GM18507 (cell line): ENCODE data around the gene IGFL1.
"Not testable (repeated sequence)": the region's sequence is repeated elsewhere in the genome, so short reads cannot be mapped to it uniquely, and the experiment has no call there.

Source experiments
- DNase-seq: peaks from one replicate; pipeline ENCODE4 v3.0.0; 2011; ENCODE audit warnings: low read depth; ENCODE audit not compliant: insufficient read length; ENCODE audit errors: extremely low spot score
- FAIRE-seq: peaks from 2 replicates; lab custom pipeline; 2011; peaks lifted over from hg19 to GRCh38; lab: Jason Lieb, UNC

Gene IGFL1

DNA sequence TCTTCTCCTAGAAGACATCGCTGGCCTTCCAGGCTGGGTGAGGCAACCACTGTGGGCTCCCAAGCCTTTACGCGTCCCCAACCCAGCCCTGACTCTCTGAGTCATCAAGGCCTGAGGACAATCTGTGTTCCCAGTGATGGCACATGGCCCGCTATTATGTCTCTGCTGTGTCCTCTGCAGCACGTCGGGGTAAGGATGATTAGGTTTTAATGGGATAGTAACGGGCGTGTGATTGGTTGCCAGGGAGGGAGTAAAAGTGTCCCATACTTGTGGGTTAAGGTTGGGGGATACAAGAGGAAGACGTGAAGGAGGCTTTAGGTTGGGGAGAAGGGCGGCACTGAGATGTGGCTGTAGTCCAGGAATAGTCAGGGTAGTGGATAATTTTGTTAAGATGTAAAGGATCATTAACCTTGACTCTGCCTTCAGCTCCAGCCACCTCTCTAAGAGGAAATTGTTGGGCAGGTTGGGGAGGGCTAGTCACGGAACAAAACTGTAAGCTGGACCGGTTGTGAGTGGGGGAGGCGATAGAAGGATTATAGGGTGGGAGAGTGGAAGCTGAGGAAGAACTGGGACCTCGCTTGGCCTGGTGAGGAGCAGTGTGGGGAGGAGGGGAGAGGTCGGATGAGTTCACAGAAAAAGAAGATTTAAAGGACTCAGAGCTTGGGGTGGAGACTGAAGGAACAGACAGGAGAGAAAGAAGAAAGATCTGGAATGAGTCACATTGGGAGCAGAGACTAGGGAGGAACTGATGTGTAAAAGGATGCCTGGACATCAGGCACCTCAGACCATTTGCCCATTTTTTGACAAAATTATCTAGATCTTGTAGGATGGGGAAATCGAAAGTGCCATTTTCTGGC lies 27.9 kb upstream of the IGFL1 start:
- FAIRE-seq = no peak

GRCh38 chr19:46202426-46202825 lies 27.1 kb upstream of the IGFL1 start:
- DNase-seq (no peak), FAIRE-seq (no peak)

More for the DNA sequence above, 27.9 kb upstream of the IGFL1 start:
- no peak for DNase-seq

DNA sequence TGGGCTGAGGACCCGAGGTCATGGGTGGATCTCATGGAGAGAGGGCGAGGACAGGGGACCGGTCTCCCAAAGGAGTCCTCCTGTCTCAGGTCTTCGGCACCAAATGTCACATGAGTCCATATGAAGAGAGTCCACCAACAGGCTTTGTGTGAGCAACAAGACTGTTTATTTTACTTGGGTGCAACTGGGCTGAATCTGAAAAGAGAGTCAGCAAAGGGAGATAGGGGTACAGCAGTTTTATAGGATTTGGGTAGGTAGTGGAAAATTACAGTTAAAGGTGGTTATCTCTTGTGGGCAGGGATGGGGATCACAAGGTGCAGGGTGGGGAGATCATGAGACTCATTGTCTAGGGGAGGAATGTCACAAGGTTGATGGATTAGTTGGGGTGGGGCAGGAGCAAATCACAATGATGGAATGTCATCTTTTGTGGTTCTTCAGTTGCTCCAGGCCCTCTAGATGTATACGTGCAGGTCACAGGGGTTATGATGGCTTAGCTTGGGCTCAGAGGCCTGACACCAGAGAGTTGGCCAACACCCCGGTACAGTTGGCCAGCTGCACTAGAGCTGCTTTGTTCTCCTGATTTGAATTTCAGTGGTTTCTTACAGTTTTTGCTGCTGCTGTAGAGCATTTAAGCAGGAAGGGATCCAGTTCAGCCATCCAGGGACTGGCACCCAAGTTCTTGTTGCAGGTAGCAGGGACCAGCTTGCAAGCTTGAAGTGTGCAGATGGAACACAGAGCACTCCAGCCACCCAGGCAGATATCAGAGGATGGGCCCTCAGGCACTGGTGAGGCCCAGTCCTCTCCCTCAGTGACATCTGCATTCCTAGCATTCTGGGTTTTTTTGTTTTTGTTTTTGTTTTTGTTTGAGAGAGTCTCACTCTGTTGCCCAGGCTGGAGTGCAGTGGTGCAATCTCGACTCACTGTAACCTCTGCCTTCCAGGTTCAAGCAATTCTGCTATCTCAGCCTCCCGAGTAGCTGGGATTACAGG lies 26.4 kb upstream of the IGFL1 start:
- FAIRE-seq = no peak
- DNase-seq = no peak

GRCh38 chr19:46204008-46204407 lies 25.5 kb upstream of the IGFL1 start:
- no peak for FAIRE-seq
- DNase-seq = no peak

DNA sequence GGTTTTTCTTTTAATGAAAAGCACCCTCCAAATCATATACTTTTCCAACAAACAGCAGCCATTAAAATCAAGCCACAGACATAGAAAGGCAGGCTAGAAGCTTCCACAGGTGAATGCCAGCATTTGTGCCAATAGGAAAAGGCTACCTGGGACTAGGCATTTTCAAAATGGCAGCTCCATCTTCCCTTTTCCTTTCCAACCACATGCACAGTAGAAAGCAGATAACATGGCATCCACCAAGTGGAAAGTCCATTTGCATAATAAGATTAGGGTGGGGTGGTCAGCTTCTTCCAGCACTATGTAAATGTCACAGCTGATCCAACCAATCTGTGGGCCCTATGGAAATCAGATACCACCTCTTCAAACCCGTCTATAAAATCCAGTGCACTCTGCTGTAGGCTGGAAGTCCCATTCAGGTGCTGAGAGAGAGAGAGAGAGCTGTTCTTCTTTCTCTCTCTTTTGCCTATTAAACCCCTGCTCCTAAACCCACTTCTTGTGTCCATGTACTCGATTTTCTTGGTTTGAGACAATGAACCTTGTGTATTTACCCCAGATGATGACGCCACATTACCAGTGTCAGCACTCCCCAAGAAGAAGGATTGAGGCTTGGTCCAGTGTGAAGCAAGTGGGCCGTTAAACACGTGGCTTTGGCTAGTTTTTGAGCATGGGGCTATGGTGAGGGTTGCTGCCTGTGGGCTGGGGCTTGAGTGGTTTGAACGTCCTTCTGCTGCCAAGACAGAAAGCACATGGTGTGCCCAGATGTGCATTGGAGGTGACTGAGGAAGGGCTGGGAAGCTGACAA lies 24.2 kb upstream of the IGFL1 start:
- FAIRE-seq (no peak), DNase-seq (no peak)

DNA sequence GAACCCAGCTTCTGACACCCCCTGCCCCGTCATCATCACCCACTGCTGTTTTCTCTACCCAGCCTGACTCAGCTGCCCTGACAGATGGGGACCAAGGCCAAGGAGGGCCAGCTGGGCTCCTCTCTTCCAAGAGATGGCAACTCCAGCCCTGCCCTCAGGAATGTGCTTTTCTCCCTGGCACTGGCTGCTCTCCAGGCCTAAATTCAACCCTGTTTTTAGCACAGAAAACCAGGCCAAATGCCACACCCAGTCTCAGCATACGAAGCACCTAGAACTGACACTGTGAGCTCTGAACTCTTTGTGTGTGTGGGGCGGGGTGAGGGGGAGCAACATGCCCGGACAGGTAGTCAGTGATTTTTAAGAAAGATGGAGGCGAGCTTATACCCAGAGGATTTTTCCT lies 23.4 kb upstream of the IGFL1 start:
- DNase-seq = no peak
- FAIRE-seq = no peak

DNA sequence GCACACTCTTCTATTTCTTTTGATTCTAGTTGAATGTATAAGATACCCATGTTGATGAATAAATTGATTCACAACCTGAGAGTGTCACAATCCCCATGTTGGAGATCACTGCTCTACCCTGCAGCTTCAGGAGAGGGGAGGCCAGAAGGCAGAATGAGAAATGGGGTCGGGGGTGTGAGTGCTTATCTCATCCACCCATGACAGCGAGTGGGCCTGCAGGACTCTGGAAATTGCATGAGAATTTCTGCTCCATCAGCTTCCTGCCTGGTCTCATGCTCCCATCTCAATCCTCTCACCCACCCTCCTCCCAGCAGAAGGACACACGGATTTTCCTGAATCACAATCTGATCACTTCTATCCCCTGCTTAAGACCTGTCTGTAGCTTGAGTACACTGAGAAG lies 22.9 kb upstream of the IGFL1 start:
- no peak for FAIRE-seq
- no peak for DNase-seq

DNA sequence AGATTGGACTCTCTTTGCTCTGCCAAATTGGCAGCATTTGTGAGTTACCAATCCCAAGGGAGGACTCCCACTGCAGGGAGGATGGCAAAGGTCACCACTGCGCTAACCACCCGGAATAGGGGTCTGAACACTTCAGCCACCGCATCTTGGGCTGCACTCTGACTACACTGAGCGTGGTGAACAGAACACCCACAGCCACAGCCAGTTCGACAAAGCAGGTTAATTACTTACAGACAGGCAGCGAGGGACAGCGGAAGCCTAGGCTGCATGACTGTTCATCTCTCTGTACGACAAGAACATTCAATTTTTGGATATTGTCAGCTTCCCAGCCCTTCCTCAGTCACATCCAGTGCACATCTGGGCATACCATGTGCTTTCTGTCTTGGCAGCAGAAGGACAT lies 21.7 kb upstream of the IGFL1 start:
- DNase-seq, FAIRE-seq: not testable (repeated sequence)

GRCh38 chr19:46209051-46209450 lies 20.5 kb upstream of the IGFL1 start:
- no peak for FAIRE-seq
- no peak for DNase-seq

DNA sequence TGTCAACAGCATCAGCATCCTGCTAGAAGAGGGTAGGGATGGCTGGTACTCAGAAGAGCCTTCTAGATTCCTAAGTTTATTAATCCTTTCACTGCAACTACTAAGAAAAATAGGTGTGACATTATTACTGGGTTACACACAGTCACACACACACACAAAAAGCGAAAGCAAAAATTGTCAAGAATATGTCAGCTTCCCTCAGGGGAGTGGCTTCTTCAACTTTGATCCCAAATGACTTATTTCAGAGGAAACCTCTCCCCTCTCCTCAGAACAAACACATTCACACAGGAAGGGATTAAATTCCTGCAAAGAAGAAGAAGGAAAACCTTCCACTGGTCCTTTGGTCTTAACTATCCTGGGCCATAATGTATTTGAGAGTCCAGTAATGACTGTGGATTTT lies 20.1 kb upstream of the IGFL1 start:
- FAIRE-seq (no peak), DNase-seq (no peak)

- no peak for DNase-seq
- no peak for FAIRE-seq
These were observed 18.9 kb upstream of the IGFL1 start for GRCh38 chr19:46210669-46211068.

- no peak for FAIRE-seq
- DNase-seq = no peak
These were observed 18.2 kb upstream of the IGFL1 start for GRCh38 chr19:46211201-46211881.

DNA sequence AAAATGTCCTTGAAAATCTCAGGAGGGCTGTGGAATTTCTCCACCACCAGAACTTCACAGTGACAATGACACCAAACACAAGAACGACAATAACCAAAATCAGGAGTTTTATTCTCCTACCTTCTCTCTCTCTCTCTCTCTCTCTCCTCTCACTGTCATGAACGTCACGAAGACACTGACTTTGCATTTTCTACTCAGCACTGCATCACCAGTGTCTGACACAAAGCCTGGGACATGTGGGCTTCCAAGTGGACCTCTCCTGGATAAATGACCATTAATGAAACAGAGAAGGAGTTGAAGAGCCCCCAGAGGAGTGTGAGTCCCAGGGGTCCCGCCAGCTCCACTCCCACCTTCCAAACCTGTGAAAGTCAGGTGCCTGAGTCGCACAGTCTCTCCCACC lies 16.9 kb upstream of the IGFL1 start:
- DNase-seq, FAIRE-seq: not testable (repeated sequence)

DNA sequence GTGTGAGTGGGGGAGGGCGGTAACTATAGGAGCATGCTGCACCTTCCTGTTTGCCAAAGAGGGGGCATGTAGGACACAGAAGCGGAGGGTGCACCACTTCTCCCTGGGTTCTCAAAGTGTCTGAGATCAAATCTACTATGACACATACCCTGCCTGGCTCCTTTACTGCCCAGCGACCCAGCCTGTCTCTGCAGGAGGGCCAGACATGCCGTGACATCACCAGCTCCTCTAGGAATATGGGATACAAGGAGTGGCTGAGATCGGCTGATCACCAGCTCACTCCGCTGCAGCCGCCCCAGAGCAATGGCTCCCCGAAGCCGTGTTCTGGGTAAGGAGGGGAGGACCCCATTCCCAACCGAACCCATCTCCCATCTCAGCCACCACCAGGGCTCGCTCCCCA lies 16.4 kb upstream of the IGFL1 start:
- DNase-seq (no peak), FAIRE-seq (no peak)

DNA sequence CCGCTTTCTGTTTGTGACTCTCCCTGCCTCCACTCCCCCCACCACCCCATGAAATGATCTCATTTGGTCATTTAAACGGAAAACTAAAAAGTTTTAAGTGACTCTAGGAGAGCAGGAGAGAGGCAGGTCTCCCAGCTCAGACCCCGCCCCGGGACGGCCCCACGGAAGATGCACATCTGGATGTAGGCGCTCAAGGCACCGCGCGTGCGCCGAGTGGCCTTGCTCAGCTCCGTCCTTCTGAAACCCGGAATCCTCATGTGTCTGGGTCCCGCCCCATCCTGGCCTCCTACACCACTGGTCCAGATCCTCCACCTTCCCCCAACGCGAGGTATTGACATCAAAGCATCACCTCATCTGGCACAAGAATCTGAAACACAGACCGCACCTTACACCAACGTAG lies 15.7 kb upstream of the IGFL1 start:
- FAIRE-seq (no peak), DNase-seq (no peak)

GRCh38 chr19:46216612-46217011 lies 12.9 kb upstream of the IGFL1 start:
- DNase-seq = no peak
- no peak for FAIRE-seq

DNA sequence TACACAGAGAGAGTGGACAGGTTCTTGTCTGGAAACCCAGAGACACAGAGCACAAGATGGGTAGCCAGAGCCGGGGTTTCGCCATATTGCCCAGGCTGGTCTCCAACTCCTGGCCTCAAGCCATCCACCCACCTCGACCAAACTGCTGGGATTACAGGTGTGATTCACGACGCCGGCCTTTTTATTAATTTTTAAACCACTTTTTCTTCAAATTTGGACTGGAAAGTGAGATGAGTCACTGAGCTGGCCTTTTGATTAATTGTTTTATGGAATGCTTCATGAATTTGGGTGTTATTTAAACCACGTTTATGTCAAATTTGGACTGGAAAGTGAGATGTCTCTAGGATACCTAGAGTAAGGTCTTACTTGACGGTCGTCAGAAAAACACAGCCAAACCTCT lies 12.1 kb upstream of the IGFL1 start:
- FAIRE-seq = no peak

GRCh38 chr19:46218160-46218559 lies 11.4 kb upstream of the IGFL1 start:
- FAIRE-seq (no peak), DNase-seq (no peak)

More for the DNA sequence above, 12.1 kb upstream of the IGFL1 start:
- DNase-seq = no peak

DNA sequence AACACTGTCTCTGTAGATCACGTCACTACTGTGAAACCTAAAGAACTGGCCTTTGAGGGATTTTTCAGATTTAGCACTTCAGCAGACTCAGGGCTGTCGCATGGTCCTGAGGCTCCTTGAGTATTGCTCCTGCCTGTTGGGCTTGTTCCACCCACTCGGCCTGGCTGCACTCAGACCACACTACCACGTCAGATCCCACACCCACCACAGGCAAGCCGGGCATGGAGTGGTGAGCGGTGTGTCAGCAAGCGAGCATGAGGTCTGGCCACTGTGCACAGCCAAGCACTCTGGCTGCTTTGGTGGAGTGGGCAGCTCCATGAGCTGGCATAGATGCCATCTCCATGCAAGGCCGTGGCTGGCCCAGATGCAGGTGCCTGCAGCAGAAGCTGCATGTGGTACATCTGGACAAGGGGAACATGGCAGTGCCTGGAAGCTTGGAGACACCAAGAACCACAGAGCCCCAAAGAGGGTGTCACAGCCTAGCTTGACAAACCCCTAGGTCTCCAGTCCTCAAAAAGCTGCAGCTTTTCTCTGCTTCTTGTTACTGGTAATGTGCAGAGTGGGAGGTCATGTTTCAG lies 9.4 kb upstream of the IGFL1 start:
- DNase-seq (no peak), FAIRE-seq (no peak)
